ENCODE results near the gene FYN. TPM values are rescaled to one million over a fixed set of nuclear protein-coding genes. Genes with fewer than 3 reads are reported as not detected.

The FYN gene
- total RNA-seq, 1 experiment from 2014 or later = 34.3 TPM

DNA sequence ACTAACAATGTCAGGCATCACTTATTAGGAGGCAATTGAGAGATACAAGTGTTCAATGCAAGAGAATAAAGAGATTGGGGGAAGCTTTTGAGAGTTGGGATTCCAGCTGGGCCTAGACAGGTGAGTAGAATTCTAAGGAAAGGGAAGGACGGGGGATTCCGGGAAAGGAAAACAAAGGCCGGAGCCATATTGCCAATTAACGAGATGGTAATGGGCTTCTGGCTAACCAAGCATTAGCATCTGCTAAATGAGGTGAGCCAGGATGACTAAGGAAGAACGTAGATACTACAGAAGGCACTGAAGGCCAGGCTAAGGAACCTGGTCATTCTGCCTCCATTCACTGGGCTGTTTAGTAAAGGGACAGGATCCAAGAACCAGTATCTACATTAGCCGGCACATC, 10.5 kb downstream of the FYN start:
- no TSS peak for BruUV-seq (replicated peaks)
- TF ChIP-seq EZH2 (IDR thresholded peaks at IDR 0.05; ENCODE audit: borderline replicate concordance, low read depth, low read length, poor library complexity, severe bottlenecking) = no peak
- TF ChIP-seq, protein P1, sequence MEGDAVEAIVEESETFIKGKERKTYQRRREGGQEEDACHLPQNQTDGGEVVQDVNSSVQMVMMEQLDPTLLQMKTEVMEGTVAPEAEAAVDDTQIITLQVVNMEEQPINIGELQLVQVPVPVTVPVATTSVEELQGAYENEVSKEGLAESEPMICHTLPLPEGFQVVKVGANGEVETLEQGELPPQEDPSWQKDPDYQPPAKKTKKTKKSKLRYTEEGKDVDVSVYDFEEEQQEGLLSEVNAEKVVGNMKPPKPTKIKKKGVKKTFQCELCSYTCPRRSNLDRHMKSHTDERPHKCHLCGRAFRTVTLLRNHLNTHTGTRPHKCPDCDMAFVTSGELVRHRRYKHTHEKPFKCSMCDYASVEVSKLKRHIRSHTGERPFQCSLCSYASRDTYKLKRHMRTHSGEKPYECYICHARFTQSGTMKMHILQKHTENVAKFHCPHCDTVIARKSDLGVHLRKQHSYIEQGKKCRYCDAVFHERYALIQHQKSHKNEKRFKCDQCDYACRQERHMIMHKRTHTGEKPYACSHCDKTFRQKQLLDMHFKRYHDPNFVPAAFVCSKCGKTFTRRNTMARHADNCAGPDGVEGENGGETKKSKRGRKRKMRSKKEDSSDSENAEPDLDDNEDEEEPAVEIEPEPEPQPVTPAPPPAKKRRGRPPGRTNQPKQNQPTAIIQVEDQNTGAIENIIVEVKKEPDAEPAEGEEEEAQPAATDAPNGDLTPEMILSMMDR (conservative IDR thresholded peaks at IDR 0.05; ENCODE audit: low read depth, low read length) = no peak
- Histone ChIP-seq H3K9me3 (ENCODE audit: low read depth, low read length, poor library complexity, severe bottlenecking) (no peaks in the 10 kb centered on the region), H3K4me3 (ENCODE audit: low read depth, low read length, poor library complexity, severe bottlenecking) (no peak overlapping the region), H3K27me3 (replicated peaks; ENCODE audit: insufficient read depth, low read depth, low read length, poor library complexity) (no peaks in the 10 kb centered on the region), H3K27ac (ENCODE audit: low read depth, low read length, poor library complexity, severe bottlenecking) (no peak overlapping the region), H3K4me1 (ENCODE audit: insufficient read depth, low read length, poor library complexity, severe bottlenecking) (no peaks in the 10 kb centered on the region), H3K36me3 (ENCODE audit: insufficient read depth, low read length, poor library complexity, severe bottlenecking) (no peaks in the 10 kb centered on the region)
- no peak for DNase-seq (ENCODE audit: low spot score)
- ChIA-PET CTCF (no interaction called here), POLR2A (ENCODE audit: low non-redundant PET) (no interaction called here)
- intact Hi-C loops (cut with micrococcal nuclease; ENCODE audit: unreplicated experiment) = no loop called here

DNA sequence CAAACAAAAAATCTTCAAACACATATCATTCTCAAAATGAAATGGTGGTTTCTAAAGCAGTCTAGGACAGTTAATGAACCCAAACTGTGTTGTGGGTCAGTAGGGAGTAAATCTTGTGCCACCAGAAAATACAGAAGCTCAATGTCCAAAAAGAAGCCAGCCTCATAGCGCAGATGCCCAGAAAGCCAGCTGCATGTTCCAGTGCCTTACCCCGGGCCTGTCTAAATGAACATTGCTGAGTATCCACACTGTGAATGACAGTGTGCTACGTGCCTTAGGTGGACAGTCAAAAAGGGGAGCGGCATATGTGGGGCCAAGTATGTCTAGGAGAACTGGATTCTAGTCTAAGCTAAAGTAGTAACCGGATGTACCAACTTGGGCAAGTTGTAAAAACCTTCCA, 10.9 kb downstream of the FYN start:
- H3K4me1 ChIP-seq (ENCODE audit: insufficient read depth, low read length, poor library complexity, severe bottlenecking) = no peaks in the 10 kb centered on the region
- H3K36me3 ChIP-seq (ENCODE audit: insufficient read depth, low read length, poor library complexity, severe bottlenecking) = no peaks in the 10 kb centered on the region
- H3K4me3 ChIP-seq (ENCODE audit: low read depth, low read length, poor library complexity, severe bottlenecking) = no peak overlapping the region
- no peaks in the 10 kb centered on the region for H3K9me3 ChIP-seq (ENCODE audit: low read depth, low read length, poor library complexity, severe bottlenecking)
- H3K27ac ChIP-seq (ENCODE audit: low read depth, low read length, poor library complexity, severe bottlenecking) = no peak overlapping the region
- intact Hi-C loops (cut with micrococcal nuclease; ENCODE audit: unreplicated experiment) = no loop called here
- no peak for DNase-seq (ENCODE audit: low spot score)
- CTCF ChIA-PET = no interaction called here
- TF ChIP-seq EZH2 (IDR thresholded peaks at IDR 0.05; ENCODE audit: borderline replicate concordance, low read depth, low read length, poor library complexity, severe bottlenecking) = no peak
- TF ChIP-seq, protein P1 (conservative IDR thresholded peaks at IDR 0.05; ENCODE audit: low read depth, low read length) = no peak
- no peaks in the 10 kb centered on the region for H3K27me3 ChIP-seq (replicated peaks; ENCODE audit: insufficient read depth, low read depth, low read length, poor library complexity)
- BruUV-seq (replicated peaks) = no TSS peak
- POLR2A ChIA-PET (ENCODE audit: low non-redundant PET) = no interaction called here

DNA sequence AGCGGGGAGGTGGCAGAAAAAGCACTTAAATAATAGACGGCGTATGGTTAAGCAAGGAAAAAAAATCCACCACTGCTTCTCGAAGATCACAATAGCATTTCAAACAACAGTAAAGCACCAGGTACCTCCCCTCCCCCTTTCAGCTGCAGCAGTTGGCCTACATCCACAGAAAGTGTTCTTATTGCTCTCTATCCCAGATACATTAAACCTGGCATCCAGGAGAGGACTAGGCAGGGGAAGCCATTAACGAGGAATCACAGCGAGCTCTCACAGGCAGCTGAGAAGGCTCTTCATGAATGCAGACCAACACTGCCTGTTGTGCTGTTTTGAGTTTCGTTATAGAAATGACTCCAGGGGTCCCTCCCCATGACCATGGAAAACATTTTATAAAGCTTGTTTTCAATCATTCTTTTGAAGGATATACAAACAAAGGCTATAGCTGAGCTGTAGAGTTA, 11.8 kb downstream of the FYN start:
- DNase-seq (ENCODE audit: low spot score) = no peak
- BruUV-seq (replicated peaks) = no TSS peak
- no peak for TF ChIP-seq EZH2 (IDR thresholded peaks at IDR 0.05; ENCODE audit: borderline replicate concordance, low read depth, low read length, poor library complexity, severe bottlenecking)
- TF ChIP-seq, protein P1 (conservative IDR thresholded peaks at IDR 0.05; ENCODE audit: low read depth, low read length) = no peak
- Histone ChIP-seq H3K9me3 (ENCODE audit: low read depth, low read length, poor library complexity, severe bottlenecking) (no peaks in the 10 kb centered on the region), H3K4me3 (ENCODE audit: low read depth, low read length, poor library complexity, severe bottlenecking) (no peak overlapping the region), H3K27me3 (replicated peaks; ENCODE audit: insufficient read depth, low read depth, low read length, poor library complexity) (no peaks in the 10 kb centered on the region), H3K27ac (ENCODE audit: low read depth, low read length, poor library complexity, severe bottlenecking) (no peak overlapping the region), H3K4me1 (ENCODE audit: insufficient read depth, low read length, poor library complexity, severe bottlenecking) (no peaks in the 10 kb centered on the region), H3K36me3 (ENCODE audit: insufficient read depth, low read length, poor library complexity, severe bottlenecking) (no peaks in the 10 kb centered on the region)
- intact Hi-C loops (cut with micrococcal nuclease; ENCODE audit: unreplicated experiment) = no loop called here
- ChIA-PET CTCF (no interaction called here), POLR2A (ENCODE audit: low non-redundant PET) (no interaction called here)
